HepG2 (cell line): Measurements from ENCODE around the gene PLCG2. TPM values are rescaled to one million over a fixed set of nuclear protein-coding genes. Genes with fewer than 3 reads are reported as not detected.

ENCODE experiments used
- ATAC-seq: fragments of 200-7000 bp; cut with Tn5 transposase; 3 replicates; pipeline ENCODE4 v1.9.1; 2020; ENCODE audit warnings: mild to moderate bottlenecking, moderate library complexity
- BruUV-seq: library from RNA; stranded (reverse); fragments of 400-500 nt; replicated peaks from 2 replicates; lab custom pipeline; 2021; lab: Mats Ljungman, UMichigan
- CTCF ChIA-PET: fragments of 300-600 bp; formaldehyde crosslinking; extraction: SDS; loops from one replicate; lab custom pipeline; 2021; ENCODE audit warnings: low total read pairs, inconsistent platforms, low intra/inter-chr PET ratio; lab: Yijun Ruan, JAX
- POLR2A ChIA-PET: fragments of 350-600 bp; sonication (Branson Sonifier 250); formaldehyde crosslinking; loops from one replicate; lab custom pipeline; 2020; ENCODE audit warnings: antibody characterized with exemption, inconsistent platforms; lab: Yijun Ruan, JAX
- DNase-seq: peaks from one replicate; pipeline ENCODE4 v3.0.0-alpha.2; 2015; ENCODE audit warnings: low spot score
- FAIRE-seq: peaks from 3 replicates; lab custom pipeline; 2011; peaks lifted over from hg19 to GRCh38; lab: Jason Lieb, UNC
- H2AFZ ChIP-seq: one replicate; pipeline ENCODE4 v1.6.1; 2011; ENCODE audit warnings: low read length, inconsistent platforms
- H3K27ac ChIP-seq: fragments of 300-600 bp; 3 replicates; pipeline ENCODE4 v1.8.0; 2011; ENCODE audit warnings: mixed run types, mild to moderate bottlenecking, mixed read lengths, low read length, inconsistent platforms; ENCODE audit not compliant: insufficient read depth; ENCODE audit errors: extremely low read length
- H3K27me3 ChIP-seq, 2 experiments: fragments of 200-600 bp in 1 of 2; 2 replicates in 1 of 2; 3 replicates in 1 of 2; pipeline versions ENCODE4 v1.6.0 to v1.8.0; 2011; ENCODE audit warnings: low read length in 2 of 2, mild to moderate bottlenecking in 2 of 2, moderate library complexity in 2 of 2, inconsistent platforms in 1 of 2; ENCODE audit not compliant: insufficient read depth in 2 of 2, control insufficient read depth in 1 of 2
- H3K36me3 ChIP-seq, 2 experiments: fragments of 200-600 bp in 1 of 2; replicated peaks in 1 of 2; 2 replicates in 1 of 2; 3 replicates in 1 of 2; pipeline versions ENCODE4 v1.5.1 to v1.8.0; 2011; ENCODE audit warnings: low read length in 2 of 2, inconsistent platforms in 1 of 2; ENCODE audit not compliant: insufficient read depth in 2 of 2, control insufficient read depth in 1 of 2
- H3K4me1 ChIP-seq: 2 replicates; pipeline ENCODE4 v1.5.1; 2012; ENCODE audit warnings: low read length, inconsistent platforms; ENCODE audit not compliant: insufficient read depth
- H3K4me2 ChIP-seq: 2 replicates; pipeline ENCODE4 v1.6.0; 2011; ENCODE audit warnings: low read depth, low read length, inconsistent platforms
- H3K4me3 ChIP-seq, 3 experiments: fragments of 200-600 bp in 1 of 3; sonication (generic), shearing (Covaris generic) in 1 of 3; replicated peaks in 1 of 3; 2 replicates each; pipeline ENCODE4 v1.5.1; 2011 to 2016; ENCODE audit warnings: low read length in 3 of 3, inconsistent platforms in 2 of 3, low read depth in 2 of 3, mild to moderate bottlenecking in 2 of 3, control low read depth in 1 of 3, mixed read lengths in 1 of 3; ENCODE audit not compliant: insufficient read depth in 1 of 3
- H3K79me2 ChIP-seq: one replicate; pipeline ENCODE4 v1.6.1; 2011; ENCODE audit warnings: low read length, inconsistent platforms; ENCODE audit not compliant: insufficient read depth
- H3K9ac ChIP-seq: 2 replicates; pipeline ENCODE4 v1.6.0; 2011; ENCODE audit warnings: mild to moderate bottlenecking, low read depth, low read length, inconsistent platforms; ENCODE audit not compliant: insufficient read depth
- H3K9me3 ChIP-seq: 2 replicates; pipeline ENCODE4 v1.5.1; 2012; ENCODE audit warnings: mild to moderate bottlenecking, low read length
- H4K20me1 ChIP-seq: 2 replicates; pipeline ENCODE4 v1.6.0; 2011; ENCODE audit warnings: inconsistent platforms, mild to moderate bottlenecking, low read length, moderate library complexity; ENCODE audit not compliant: insufficient read depth
- CBX2 ChIP-seq, 2 experiments: fragments of 200-600 bp in 1 of 2; sonication (generic); formaldehyde crosslinking in 1 of 2; IDR thresholded peaks; 2 replicates each; pipeline versions ENCODE4 v1.7.0 to v1.8.1; 2018 to 2022; ENCODE audit warnings: low read depth in 2 of 2, low read length in 1 of 2, mild to moderate bottlenecking in 1 of 2, missing genetic modification reagents in 1 of 2
- FOSL2 ChIP-seq: sonication (generic); formaldehyde crosslinking; IDR thresholded peaks from 2 replicates; pipeline ENCODE4 v1.4.0; 2020; ENCODE audit warnings: missing genetic modification reagents
- FOXA3 ChIP-seq: IDR thresholded peaks from 2 replicates; pipeline ENCODE4 v1.6.1; 2016; ENCODE audit warnings: missing genetic modification reagents, missing compliant biosample characterization
- FOXK1 ChIP-seq: sonication (generic); formaldehyde crosslinking; IDR thresholded peaks from 2 replicates; pipeline ENCODE4 v1.4.0; 2020; ENCODE audit warnings: low read depth, missing genetic modification reagents, borderline replicate concordance
- FOXP1 ChIP-seq, 2 experiments: fragments of 450-650 bp in 1 of 2; IDR thresholded peaks; 2 replicates each; pipeline ENCODE4 v1.6.1; 2017 to 2018; ENCODE audit warnings: antibody characterized with exemption in 1 of 2
- ZBTB7A ChIP-seq: sonication (generic); formaldehyde crosslinking; IDR thresholded peaks from 2 replicates; pipeline ENCODE4 v1.8.0; 2022; ENCODE audit warnings: mild to moderate bottlenecking, missing genetic modification reagents
- ZNF10 ChIP-seq: sonication (generic); formaldehyde crosslinking; IDR thresholded peaks from 2 replicates; pipeline ENCODE4 v1.4.0; 2020; ENCODE audit warnings: mild to moderate bottlenecking, low read depth, missing genetic modification reagents, borderline replicate concordance
- ZNF501 ChIP-seq: sonication (generic); formaldehyde crosslinking; IDR thresholded peaks from 2 replicates; pipeline ENCODE4 v1.5.1; 2020; ENCODE audit warnings: mild to moderate bottlenecking, moderate library complexity, missing genetic modification reagents
- in situ Hi-C: cut with HindIII; loops from 2 replicates; pipeline ENCODE4 v1.10.0; 2017; ENCODE audit warnings: low pct_unique_long_range_greater_than_20kb; ENCODE audit not compliant: extremely low pct_ligation_motif_present
- intact Hi-C: fragments of 100-400 bp; cut with micrococcal nuclease; formaldehyde crosslinking; loops from one replicate; pipeline ENCODE4 v1.10.0; 2022; ENCODE audit not compliant: unreplicated experiment
- polyA plus RNA-seq, 8 experiments: library from polyadenylated mRNA; depleted of rRNA in 3 of 8; stranded (reverse) in 7 of 8; unstranded in 1 of 8; fragments of >200 nt; fragmentation: Illumina TruSeq in 4 of 8; extraction: Trizol in 4 of 8; gene quantifications; 2 replicates each; pipeline versions ENCODE4 v1.2.1 to v1.2.3, GENCODE V29; 2011 to 2016; ENCODE audit warnings: low read depth in 4 of 8, missing spikeins in 1 of 8, mixed read lengths in 1 of 8; ENCODE audit not compliant: insufficient read depth in 1 of 8
- total RNA-seq, 5 experiments: library from RNA; depleted of rRNA; stranded (reverse); fragments of >200 nt; fragmentation: Illumina TruSeq; extraction: Trizol; gene quantifications; 2 replicates each; pipeline ENCODE4 v1.2.3, GENCODE V29; 2016; ENCODE audit warnings: low read depth in 1 of 5
- TF ChIP-seq, protein P1 (sequence below): sonication (generic); formaldehyde crosslinking; IDR thresholded peaks from 2 replicates; pipeline ENCODE4 v1.8.1; 2023; ENCODE audit warnings: mild to moderate bottlenecking, moderate library complexity, missing genetic modification reagents
- TF ChIP-seq, protein P2 (sequence below): sonication (generic); IDR thresholded peaks from 2 replicates; pipeline ENCODE4 v1.6.1; 2016; ENCODE audit warnings: low read depth, borderline replicate concordance

The PLCG2 gene
- total and polyA plus RNA-seq, 2 of the 13 experiments (the other 11 are each of a cell fraction or from before 2014, with no cell fraction given), result 0.13 to 0.18 TPM

DNA sequence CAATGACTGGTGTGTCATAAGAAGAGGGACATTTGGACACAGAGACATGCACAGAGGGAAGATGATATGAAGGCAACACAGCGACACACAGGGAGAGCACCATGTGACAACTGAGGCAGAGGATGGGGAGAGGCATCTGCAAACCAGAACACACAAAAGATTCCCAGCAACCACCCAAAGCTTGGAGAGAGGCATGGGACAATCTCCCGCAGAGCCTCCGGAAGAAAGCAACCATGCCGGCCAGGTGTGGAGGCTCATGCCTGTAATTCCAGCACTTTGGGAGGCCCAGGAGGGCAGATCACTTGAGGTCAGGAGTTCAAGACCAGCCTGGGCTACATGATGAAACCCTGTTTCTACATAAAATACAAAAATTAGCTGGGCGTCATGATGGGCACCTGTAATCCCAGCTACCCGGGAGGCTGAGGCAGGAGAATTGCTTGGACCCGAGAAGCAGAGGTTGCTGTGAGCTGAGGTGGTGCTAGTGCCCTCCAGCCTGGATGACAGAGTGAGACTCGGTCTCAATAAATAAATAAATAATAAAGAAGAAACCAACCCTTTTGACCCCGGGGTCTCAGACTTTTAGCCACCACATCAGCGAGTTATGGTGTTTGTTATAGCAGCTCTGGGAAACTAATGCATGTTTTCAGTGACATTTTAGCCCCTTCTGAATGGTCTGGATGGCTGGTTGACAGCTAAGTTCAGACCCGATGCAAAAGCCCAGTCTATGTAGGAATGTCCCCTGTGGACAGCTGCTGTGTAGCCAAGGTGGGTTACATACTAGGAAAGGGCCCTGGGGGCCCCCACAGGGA, 13.8 kb upstream of the PLCG2 start (continued):
- TF ChIP-seq ZNF10 (CRISPR knock-in tag), result no peak
- no peak for TF ChIP-seq FOSL2 (CRISPR knock-in tag)
- 0 out of 2 replicates have a peak, but pooled peaks have one; percentile 6 for TF ChIP-seq FOXP1 (IDR thresholded peaks at IDR 0.05)
- no peak for TF ChIP-seq FOXP1 (CRISPR knock-in tag; IDR thresholded peaks at IDR 0.05)
- TF ChIP-seq CBX2 (IDR thresholded peaks at IDR 0.05; ENCODE audit: low read depth, low read length), result no peak
- peak; percentile 65; the same call in 1 of the 2 replicates for TF ChIP-seq CBX2 (CRISPR knock-in tag; IDR thresholded peaks at IDR 0.05; ENCODE audit: low read depth)

DNA sequence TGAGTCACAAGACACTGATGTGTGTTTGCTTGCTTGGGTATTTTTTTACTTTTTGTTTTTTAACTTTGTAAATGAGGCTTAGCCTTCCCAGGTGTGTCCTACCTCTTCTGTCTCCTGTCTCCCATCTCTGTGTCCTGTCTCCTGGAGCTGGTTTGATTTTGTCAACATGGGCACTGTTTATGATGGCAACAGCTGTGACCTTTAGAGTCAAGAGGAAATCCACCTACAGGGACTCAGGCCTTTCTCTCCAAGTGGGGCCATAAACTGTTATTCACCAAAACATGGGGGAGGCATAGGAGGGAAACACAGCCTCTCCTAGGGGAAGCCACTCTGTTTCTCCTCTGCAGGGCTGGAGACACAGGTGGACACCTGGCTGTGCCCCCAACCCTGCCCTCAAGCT, 13.1 kb upstream of the PLCG2 start:
- Histone ChIP-seq H3K4me2 (no peak overlapping the region), H2AFZ (no peak overlapping the region), H3K36me3 (no peaks in the 10 kb centered on the region), H3K9ac (no peak overlapping the region), H3K4me1 (peaks cover 30% of the 10 kb centered on the region), H3K9me3 (no peaks in the 10 kb centered on the region), H3K79me2 (no peaks in the 10 kb centered on the region), H3K27ac (no peak overlapping the region), H4K20me1 (no peaks in the 10 kb centered on the region; the same call in 1 of the 2 replicates), H3K27me3 (peaks cover 8 to 53% of the 10 kb centered on the region in 2 experiments; a peak in 4 of 5 replicates), H3K4me3 (no peak overlapping the region)
- FAIRE-seq (no peak), ATAC-seq (no peak), DNase-seq (no peak)
- CTCF ChIA-PET, result no interaction called here
- in situ Hi-C loops, result no loop called here
- BruUV-seq, result no TSS peak
- TF ChIP-seq FOXA3, result peak; percentile 56
- TF ChIP-seq ZBTB7A (CRISPR knock-in tag), result no peak
- TF ChIP-seq, protein P1, sequence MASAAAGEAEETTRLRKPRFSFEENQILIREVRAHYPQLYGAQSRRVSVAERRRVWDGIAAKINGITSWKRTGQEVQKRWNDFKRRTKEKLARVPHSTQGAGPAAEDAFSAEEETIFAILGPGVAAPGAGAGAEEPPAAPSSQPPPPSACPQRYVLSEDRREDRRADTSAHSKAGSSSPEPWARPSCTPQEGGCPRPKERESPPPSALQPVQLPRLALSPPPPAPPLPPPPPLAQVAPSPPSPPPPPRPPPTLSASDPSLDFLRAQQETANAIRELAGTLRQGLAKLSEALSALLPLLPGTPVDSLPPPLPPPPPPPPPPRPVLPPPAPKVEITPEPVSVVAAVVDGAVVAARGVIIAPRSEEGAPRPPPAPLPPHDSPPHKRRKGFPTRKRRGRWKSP (CRISPR knock-in tag), result no peak
- TF ChIP-seq ZNF501 (CRISPR knock-in tag), result peak; percentile 11; the same call in 1 of the 2 replicates
- TF ChIP-seq, protein P2, sequence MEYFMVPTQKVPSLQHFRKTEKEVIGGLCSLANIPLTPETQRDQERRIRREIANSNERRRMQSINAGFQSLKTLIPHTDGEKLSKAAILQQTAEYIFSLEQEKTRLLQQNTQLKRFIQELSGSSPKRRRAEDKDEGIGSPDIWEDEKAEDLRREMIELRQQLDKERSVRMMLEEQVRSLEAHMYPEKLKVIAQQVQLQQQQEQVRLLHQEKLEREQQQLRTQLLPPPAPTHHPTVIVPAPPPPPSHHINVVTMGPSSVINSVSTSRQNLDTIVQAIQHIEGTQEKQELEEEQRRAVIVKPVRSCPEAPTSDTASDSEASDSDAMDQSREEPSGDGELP, result 0 out of 2 replicates have a peak, but pooled peaks have one; percentile 46
- peak; percentile 20; the same call in 1 of the 2 replicates for TF ChIP-seq FOXK1 (CRISPR knock-in tag)
- POLR2A ChIA-PET, result no interaction called here
- intact Hi-C loops, result no loop called here
